Measurements from ENCODE around the gene APOBEC3A. TPM values are rescaled to one million over a fixed set of nuclear protein-coding genes. Genes with fewer than 3 reads are reported as not detected.

The APOBEC3A gene
- total RNA-seq (2014; rRNA removed; shearing (Covaris generic)): not detected in 2 replicates

DNA sequence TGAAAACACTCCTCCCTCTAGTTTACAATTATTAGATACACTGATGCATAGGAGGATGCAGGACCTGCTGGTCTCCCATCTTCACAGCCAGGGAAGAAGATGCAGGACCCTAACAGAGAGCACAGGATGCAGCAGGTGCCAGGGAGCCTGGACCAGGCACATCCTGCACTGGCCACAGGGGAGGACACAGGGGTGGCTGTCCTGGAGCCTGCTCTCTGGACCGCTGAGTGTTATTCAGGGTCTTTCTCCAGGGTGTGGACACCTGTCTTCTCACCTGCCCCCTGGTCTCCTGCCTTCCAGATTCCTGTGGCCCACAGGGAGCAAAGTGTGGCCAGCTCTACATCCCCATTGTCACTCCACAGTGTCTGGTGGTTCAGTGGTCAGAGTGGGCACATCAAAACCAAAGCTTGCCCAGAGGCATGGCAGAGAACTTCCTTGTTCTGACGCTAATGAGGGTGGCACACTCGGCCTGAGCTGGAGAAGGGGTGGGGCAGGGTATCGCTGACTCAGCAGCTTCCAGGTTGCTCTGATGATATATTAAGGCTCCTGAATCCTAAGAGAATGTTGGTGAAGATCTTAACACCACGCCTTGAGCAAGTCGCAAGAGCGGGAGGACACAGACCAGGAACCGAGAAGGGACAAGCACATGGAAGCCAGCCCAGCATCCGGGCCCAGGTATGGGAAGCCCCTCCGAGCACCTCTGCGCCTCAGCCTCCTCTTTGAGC, at the start of gene APOBEC3A:
Gene APOBEC3A, plus strand, starts transcription at position 564 of the 725 bp plus-strand sequence. Its CDS starts 83 bp downstream, at position 647.
- no peak for DNase-seq (ENCODE audit: low spot score)

- no peak for DNase-seq (ENCODE audit: low spot score)
These were observed 49.6 kb upstream of the APOBEC3A start for GRCh38 chr22:38907767-38908166.

DNA sequence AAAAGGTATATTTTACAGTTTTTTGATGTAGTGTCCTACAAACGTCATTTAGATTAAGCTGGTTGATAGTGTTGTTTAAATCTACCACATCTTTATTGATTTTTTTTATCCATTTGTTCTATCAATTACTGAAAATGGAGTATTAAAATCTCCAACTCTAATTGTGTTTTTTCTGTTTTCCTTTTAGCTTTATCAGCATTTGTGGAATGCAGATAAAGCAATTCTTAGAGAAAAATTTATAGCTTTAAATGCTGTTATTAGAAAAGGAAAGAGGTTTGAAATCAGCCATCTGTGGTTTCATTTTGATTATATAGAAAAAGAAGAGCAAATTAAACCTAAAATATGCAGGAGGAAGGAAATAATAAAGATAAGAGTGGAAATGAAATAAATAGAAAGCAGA, 46.0 kb upstream of the APOBEC3A start:
- no peak for DNase-seq (ENCODE audit: low spot score)

DNA sequence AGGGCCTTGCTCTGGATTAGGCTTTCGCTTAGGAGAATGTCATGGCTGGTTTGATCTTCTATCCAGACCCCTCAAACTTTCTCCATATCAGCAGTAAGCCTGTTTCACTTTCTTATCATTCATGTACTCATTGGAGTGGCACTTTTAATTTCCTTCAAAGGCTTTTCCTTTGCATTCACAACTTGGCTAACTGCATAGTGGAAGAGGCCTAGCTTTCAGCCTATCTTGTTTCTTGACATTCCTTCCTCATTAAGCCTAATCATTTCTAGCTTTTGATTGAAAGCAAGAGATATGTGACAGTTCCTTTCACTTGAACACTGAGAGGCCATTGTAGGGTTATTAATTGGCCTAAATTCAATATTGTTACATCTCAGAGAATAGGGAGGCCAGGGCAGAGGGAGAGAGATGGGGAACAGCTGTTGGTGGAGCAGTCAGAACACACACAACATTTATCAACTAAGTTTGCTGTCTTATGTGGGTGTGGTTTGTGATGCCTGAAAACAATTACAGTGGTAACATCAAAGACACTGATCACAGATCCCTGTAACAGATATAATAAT, 37.7 kb upstream of the APOBEC3A start:
- no peak for DNase-seq (ENCODE audit: low spot score)

GRCh38 chr22:38921120-38921519, 36.3 kb upstream of the APOBEC3A start:
- DNase-seq (ENCODE audit: low spot score): no peak

- no peak for DNase-seq (ENCODE audit: low spot score)
These were observed 35.6 kb upstream of the APOBEC3A start for GRCh38 chr22:38921806-38922205.

DNA sequence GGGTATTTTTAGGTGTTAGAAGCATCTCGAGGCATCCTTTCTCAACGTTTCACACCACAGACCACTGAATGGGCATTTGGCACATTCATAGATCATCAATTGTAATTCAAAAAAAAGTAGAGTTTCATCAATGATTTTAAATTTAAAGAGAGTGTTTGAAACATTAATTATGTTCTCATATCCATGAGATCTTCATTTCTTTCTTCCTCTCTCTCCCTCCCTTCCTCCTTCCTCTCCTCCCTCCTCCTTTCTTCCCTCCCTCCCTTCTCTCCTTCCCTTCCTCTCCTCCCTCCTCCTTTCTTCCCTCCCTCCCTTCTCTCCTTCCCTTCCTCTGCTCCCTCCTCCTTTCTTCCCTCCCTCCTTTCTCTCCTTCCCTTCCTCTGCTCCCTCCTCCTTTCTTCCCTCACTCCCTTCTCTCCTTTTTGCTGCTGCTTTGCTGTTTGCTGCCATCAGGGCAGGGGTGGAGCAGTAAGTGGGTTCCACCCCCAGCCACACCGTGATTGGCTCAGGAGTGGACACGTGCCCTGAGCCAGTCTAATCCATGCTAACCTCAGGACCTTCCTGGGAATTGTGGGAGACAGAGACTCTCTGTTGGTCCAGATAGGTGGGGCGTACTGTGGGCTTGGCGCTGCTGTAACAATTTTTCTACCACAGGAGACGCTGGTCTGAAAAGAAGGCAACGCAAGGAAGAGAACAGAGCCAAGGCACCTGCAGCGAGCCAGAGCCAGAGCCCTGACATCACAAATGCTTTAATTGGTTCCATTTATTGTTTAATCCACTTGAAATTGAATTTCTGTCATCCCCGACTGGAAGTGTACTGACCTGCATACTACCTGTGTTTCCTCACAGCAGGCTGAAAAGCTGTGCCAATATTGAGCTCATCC, 33.7 kb upstream of the APOBEC3A start:
- DNase-seq (ENCODE audit: low spot score): peak; percentile 89

- DNase-seq (ENCODE audit: low spot score): peak; percentile 79
These were observed 33.0 kb upstream of the APOBEC3A start for GRCh38 chr22:38924347-38924952.

GRCh38 chr22:38925571-38926041, 31.8 kb upstream of the APOBEC3A start:
- peak; percentile 32 for DNase-seq (ENCODE audit: low spot score)

DNA sequence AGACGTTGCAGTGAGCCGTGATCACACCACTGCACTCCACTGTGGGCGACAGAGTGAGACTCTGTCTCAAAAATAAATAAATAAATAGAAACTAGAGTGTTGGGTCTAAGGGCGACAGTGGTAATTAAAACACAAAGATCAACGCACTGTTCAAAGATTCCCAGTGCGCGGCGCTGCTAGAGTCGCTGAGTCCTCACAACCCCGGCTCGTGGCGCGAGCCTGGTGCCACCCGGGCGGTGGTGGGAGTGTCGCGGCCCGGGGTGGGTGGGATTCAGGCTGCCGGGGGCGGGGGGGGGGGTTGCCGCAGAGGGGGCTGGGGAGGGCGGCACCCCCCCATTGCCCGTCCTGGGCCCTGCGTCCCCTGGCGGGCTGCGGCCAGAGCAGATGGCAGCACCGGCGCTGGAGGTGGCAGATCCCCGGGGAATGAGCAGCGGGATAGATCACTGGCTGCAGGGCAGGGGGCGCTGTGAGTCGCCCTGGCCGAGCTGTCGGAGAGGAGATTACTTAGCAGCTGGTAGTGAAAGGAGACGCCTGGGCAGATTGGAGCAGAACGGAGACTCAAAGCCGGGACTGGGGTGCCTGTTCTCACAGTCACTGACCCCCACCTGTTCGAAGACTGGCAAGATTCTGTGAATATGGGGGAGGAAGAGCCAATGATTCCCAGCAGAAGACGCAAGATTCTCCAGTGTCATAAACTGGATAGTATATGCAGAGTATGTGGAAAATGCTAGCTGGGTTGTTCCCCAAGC, 30.2 kb upstream of the APOBEC3A start:
- DNase-seq (ENCODE audit: low spot score): no peak

GRCh38 chr22:38930512-38930911, 26.9 kb upstream of the APOBEC3A start:
- DNase-seq (ENCODE audit: low spot score): no peak

GRCh38 chr22:38935023-38935422, 22.4 kb upstream of the APOBEC3A start:
- DNase-seq (ENCODE audit: low spot score): peak; percentile 14

DNA sequence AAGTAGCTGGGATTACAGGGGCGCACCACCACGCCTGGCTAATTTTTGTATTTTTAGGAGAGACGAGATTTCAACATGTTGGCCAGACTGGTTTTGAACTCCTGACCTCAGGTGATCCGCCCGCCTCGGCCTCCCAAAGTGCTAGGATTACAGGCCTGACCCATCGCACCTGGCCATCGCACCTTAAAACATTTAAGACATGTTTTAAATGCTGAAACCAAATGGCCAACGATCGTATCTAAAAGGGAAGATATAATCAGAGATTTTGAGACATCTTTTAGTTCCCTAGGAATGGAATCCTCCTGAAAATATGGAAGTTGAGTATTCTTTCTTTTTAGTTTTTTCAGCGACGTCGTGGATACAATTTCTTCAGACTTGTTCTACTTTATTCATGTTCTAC, 21.8 kb upstream of the APOBEC3A start:
- DNase-seq (ENCODE audit: low spot score): no peak

DNA sequence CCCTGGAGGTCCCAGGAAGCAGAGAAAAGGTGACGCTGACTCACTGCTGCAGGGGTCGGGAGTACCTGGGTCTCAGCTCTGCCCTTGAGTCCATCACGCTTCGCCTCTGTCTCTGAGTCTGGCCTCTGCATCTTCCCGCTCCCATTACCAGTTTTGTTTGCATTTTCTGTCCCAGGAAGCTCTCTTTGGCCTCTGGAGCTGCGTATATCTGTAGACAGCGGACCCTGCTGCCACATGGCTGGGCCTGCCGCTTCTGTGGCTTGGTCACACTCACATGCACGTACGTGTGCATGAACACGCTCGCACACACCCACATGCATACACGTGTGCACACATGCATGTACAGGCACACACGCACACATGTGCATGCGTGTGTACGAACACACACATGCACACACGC, 20.8 kb upstream of the APOBEC3A start:
- DNase-seq (ENCODE audit: low spot score): no peak

DNA sequence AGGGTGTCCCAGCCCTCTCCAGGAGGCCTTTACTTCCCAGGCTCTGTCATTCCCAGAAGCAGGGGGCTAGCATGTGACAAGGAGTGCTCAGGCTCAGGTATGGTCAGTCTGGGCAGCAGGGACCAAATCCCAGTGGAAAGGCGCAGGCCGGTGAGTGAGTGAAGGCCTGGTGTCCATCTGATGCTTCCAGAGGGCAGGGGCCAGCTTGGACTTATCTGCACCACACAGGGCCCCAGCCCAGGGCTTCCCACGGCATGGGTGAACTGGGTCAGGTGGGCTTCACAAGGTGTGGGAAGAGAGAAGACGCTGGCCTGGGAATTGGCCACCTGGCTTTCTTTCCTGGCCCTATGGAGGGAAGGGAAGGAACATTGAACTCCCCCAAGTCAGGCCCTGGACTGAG, 20.4 kb upstream of the APOBEC3A start:
- DNase-seq (ENCODE audit: low spot score): no peak

DNA sequence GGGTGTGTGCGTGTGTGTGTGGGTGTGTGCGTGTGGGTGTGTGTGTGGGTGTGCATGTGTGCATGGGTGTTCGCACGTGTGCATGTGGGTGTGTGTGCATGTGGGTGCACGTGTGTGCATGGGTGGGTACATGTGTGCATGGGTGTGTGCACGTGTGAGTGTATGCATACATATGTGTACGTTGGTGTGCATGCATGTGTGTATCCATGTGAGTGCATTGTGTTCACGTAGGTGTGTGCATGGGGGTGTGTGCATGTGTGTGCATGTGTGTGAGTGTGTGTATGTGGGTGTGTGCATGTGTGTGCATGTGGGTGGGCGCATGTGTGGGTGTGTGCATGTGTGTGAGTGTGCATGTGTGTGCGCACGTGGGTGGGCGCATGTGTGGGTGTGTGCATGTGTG, 19.9 kb upstream of the APOBEC3A start:
- no peak for DNase-seq (ENCODE audit: low spot score)

GRCh38 chr22:38938221-38938620, 19.2 kb upstream of the APOBEC3A start:
- no peak for DNase-seq (ENCODE audit: low spot score)

DNA sequence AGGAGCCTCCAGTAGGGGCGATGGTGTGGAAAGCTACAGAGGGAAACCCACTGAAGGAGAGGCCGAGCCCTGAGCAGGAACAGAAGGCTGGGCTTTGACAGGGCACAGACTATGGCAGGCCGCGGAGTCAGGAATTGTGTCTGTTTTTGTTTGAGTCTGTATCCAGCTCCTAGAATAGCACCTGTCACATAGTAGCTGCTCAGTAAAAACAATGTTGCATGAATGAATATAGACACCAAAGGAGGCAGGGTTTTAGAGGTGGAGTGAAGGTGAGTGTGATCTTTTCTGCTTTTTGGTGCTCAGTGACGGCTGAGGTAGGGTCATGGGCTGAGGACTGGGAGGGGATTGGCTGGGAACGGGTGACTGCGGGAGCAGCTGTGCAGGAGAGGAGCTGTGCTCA, 18.5 kb upstream of the APOBEC3A start:
- DNase-seq (ENCODE audit: low spot score): no peak

DNA sequence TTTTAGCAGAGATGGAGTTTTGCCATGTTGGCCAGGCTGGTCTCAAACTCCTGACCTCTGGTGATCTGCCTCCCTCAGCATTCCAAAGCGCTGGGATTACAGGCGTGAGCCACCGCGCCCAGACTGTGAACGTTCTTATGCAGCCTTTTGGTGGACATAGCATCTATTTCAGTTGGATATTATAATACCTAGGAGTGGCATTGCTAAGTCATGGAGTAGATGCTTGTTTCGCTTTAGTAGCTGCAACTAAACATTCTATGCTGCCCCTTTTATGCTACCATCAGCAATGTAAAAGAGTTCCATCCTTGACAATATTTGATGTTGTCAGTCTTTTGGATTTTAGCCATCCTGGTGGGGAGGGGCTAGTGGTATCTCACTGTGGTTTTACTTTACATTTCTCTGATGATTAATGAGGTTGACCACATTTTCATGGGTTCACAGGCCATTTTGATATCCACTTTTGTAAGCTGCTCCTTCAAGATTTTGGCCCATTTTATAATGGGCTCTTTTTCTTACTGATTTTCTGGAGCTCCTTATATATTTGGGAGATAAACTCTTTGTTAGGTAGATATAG, 16.5 kb upstream of the APOBEC3A start:
- DNase-seq (ENCODE audit: low spot score): no peak

GRCh38 chr22:38941488-38941987, 15.9 kb upstream of the APOBEC3A start:
- DNase-seq (ENCODE audit: low spot score): no peak

DNA sequence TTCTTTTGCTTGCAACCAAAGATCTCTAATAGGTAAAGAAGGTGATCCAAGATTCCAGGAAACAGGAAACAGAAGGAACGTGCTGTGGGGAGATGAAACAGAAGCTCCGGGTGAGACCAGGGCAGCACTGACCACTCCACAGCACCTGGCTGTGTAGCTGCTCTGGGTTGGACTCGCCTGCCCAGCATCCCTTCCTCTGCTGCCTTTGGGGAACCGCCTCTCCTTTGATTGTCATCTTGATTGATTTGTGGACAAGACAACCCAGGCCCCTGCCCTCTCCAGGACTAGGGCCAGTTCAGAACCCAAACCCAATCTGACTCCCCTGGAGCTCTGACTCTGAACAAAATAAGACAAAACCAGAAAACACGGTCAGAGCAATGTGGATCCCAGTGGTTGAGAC, 14.7 kb upstream of the APOBEC3A start:
- no peak for DNase-seq (ENCODE audit: low spot score)

Data from A172 (cell line).